HepG2 (cell line): ENCODE measurements around the gene ENTPD2. TPM values are rescaled to one million over a fixed set of nuclear protein-coding genes. Genes with fewer than 3 reads are reported as not detected.

Experiments
- ATAC-seq: fragments of 200-7000 bp; cut with Tn5 transposase; 3 replicates; pipeline ENCODE4 v1.9.1; 2020; ENCODE audit warnings: mild to moderate bottlenecking, moderate library complexity
- BruUV-seq: library from RNA; stranded (reverse); fragments of 400-500 nt; replicated peaks from 2 replicates; lab custom pipeline; 2021; lab: Mats Ljungman, UMichigan
- CTCF ChIA-PET: fragments of 300-600 bp; formaldehyde crosslinking; extraction: SDS; loops from one replicate; lab custom pipeline; 2021; ENCODE audit warnings: low total read pairs, inconsistent platforms, low intra/inter-chr PET ratio; lab: Yijun Ruan, JAX
- POLR2A ChIA-PET: fragments of 350-600 bp; sonication (Branson Sonifier 250); formaldehyde crosslinking; loops from one replicate; lab custom pipeline; 2020; ENCODE audit warnings: antibody characterized with exemption, inconsistent platforms; lab: Yijun Ruan, JAX
- DNase-seq: peaks from one replicate; pipeline ENCODE4 v3.0.0-alpha.2; 2015; ENCODE audit warnings: low spot score
- FAIRE-seq: peaks from 3 replicates; lab custom pipeline; 2011; peaks lifted over from hg19 to GRCh38; lab: Jason Lieb, UNC
- H2AFZ ChIP-seq: one replicate; pipeline ENCODE4 v1.6.1; 2011; ENCODE audit warnings: low read length, inconsistent platforms
- H3K27ac ChIP-seq: fragments of 300-600 bp; 3 replicates; pipeline ENCODE4 v1.8.0; 2011; ENCODE audit warnings: mixed run types, mild to moderate bottlenecking, mixed read lengths, low read length, inconsistent platforms; ENCODE audit not compliant: insufficient read depth; ENCODE audit errors: extremely low read length
- H3K27me3 ChIP-seq, 2 experiments: fragments of 200-600 bp in 1 of 2; 2 replicates in 1 of 2; 3 replicates in 1 of 2; pipeline versions ENCODE4 v1.6.0 to v1.8.0; 2011; ENCODE audit warnings: low read length in 2 of 2, mild to moderate bottlenecking in 2 of 2, moderate library complexity in 2 of 2, inconsistent platforms in 1 of 2; ENCODE audit not compliant: insufficient read depth in 2 of 2, control insufficient read depth in 1 of 2
- H3K36me3 ChIP-seq, 2 experiments: fragments of 200-600 bp in 1 of 2; replicated peaks in 1 of 2; 2 replicates in 1 of 2; 3 replicates in 1 of 2; pipeline versions ENCODE4 v1.5.1 to v1.8.0; 2011; ENCODE audit warnings: low read length in 2 of 2, inconsistent platforms in 1 of 2; ENCODE audit not compliant: insufficient read depth in 2 of 2, control insufficient read depth in 1 of 2
- H3K4me1 ChIP-seq: 2 replicates; pipeline ENCODE4 v1.5.1; 2012; ENCODE audit warnings: low read length, inconsistent platforms; ENCODE audit not compliant: insufficient read depth
- H3K4me2 ChIP-seq: 2 replicates; pipeline ENCODE4 v1.6.0; 2011; ENCODE audit warnings: low read depth, low read length, inconsistent platforms
- H3K4me3 ChIP-seq, 3 experiments: fragments of 200-600 bp in 1 of 3; sonication (generic), shearing (Covaris generic) in 1 of 3; replicated peaks in 1 of 3; 2 replicates each; pipeline ENCODE4 v1.5.1; 2011 to 2016; ENCODE audit warnings: low read length in 3 of 3, inconsistent platforms in 2 of 3, low read depth in 2 of 3, mild to moderate bottlenecking in 2 of 3, control low read depth in 1 of 3, mixed read lengths in 1 of 3; ENCODE audit not compliant: insufficient read depth in 1 of 3
- H3K79me2 ChIP-seq: one replicate; pipeline ENCODE4 v1.6.1; 2011; ENCODE audit warnings: low read length, inconsistent platforms; ENCODE audit not compliant: insufficient read depth
- H3K9ac ChIP-seq: 2 replicates; pipeline ENCODE4 v1.6.0; 2011; ENCODE audit warnings: mild to moderate bottlenecking, low read depth, low read length, inconsistent platforms; ENCODE audit not compliant: insufficient read depth
- H3K9me3 ChIP-seq: 2 replicates; pipeline ENCODE4 v1.5.1; 2012; ENCODE audit warnings: mild to moderate bottlenecking, low read length
- H4K20me1 ChIP-seq: 2 replicates; pipeline ENCODE4 v1.6.0; 2011; ENCODE audit warnings: inconsistent platforms, mild to moderate bottlenecking, low read length, moderate library complexity; ENCODE audit not compliant: insufficient read depth
- JDP2 ChIP-seq: sonication (generic); formaldehyde crosslinking; IDR thresholded peaks from 2 replicates; pipeline ENCODE4 v1.8.1; 2022; ENCODE audit warnings: missing genetic modification reagents, borderline replicate concordance
- MAX ChIP-seq: IDR thresholded peaks from 2 replicates; pipeline ENCODE4 v1.6.1; 2012; ENCODE audit warnings: inconsistent platforms
- MZF1 ChIP-seq: sonication (generic); formaldehyde crosslinking; IDR thresholded peaks from 2 replicates; pipeline ENCODE4 v1.8.1; 2023; ENCODE audit warnings: mild to moderate bottlenecking, missing genetic modification reagents, borderline replicate concordance
- NFAT5 ChIP-seq: sonication (generic); formaldehyde crosslinking; IDR thresholded peaks from 2 replicates; pipeline ENCODE4 v1.4.0; 2020; ENCODE audit warnings: missing genetic modification reagents
- RAD51 ChIP-seq: fragments of 450-650 bp; IDR thresholded peaks from 2 replicates; pipeline ENCODE4 v1.6.1; 2016; ENCODE audit warnings: borderline replicate concordance
- ZNF253 ChIP-seq: sonication (generic); formaldehyde crosslinking; IDR thresholded peaks from 2 replicates; pipeline ENCODE4 v1.8.0; 2022; ENCODE audit warnings: mild to moderate bottlenecking, missing genetic modification reagents, borderline replicate concordance
- ZNF891 ChIP-seq: sonication (generic); formaldehyde crosslinking; IDR thresholded peaks from 2 replicates; pipeline ENCODE4 v1.5.0; 2020; ENCODE audit warnings: mild to moderate bottlenecking, missing genetic modification reagents
- WGBS: methylation state at CpG from one replicate; pipeline ENCODE4 v1.1.6; 2017; ENCODE audit warnings: low lambda C conversion rate; 5-methylcytosine and 5-hydroxymethylcytosine counted together
- in situ Hi-C: cut with HindIII; loops from 2 replicates; pipeline ENCODE4 v1.10.0; 2017; ENCODE audit warnings: low pct_unique_long_range_greater_than_20kb; ENCODE audit not compliant: extremely low pct_ligation_motif_present
- intact Hi-C: fragments of 100-400 bp; cut with micrococcal nuclease; formaldehyde crosslinking; loops from one replicate; pipeline ENCODE4 v1.10.0; 2022; ENCODE audit not compliant: unreplicated experiment
- polyA plus RNA-seq, 8 experiments: library from polyadenylated mRNA; depleted of rRNA in 3 of 8; stranded (reverse) in 7 of 8; unstranded in 1 of 8; fragments of >200 nt; fragmentation: Illumina TruSeq in 4 of 8; extraction: Trizol in 4 of 8; gene quantifications; 2 replicates each; pipeline versions ENCODE4 v1.2.1 to v1.2.3, GENCODE V29; 2011 to 2016; ENCODE audit warnings: low read depth in 4 of 8, missing spikeins in 1 of 8, mixed read lengths in 1 of 8; ENCODE audit not compliant: insufficient read depth in 1 of 8
- total RNA-seq, 5 experiments: library from RNA; depleted of rRNA; stranded (reverse); fragments of >200 nt; fragmentation: Illumina TruSeq; extraction: Trizol; gene quantifications; 2 replicates each; pipeline ENCODE4 v1.2.3, GENCODE V29; 2016; ENCODE audit warnings: low read depth in 1 of 5
- TF ChIP-seq, protein P1 (sequence below): sonication (generic); formaldehyde crosslinking; IDR thresholded peaks from 2 replicates; pipeline ENCODE4 v1.4.0; 2020; ENCODE audit warnings: missing genetic modification reagents, borderline replicate concordance
- TF ChIP-seq, protein P2 (sequence below): sonication (generic); formaldehyde crosslinking; IDR thresholded peaks from 2 replicates; pipeline ENCODE4 v1.8.1; 2023; ENCODE audit warnings: mild to moderate bottlenecking, missing genetic modification reagents, borderline replicate concordance

ENTPD2 gene
- total and polyA plus RNA-seq, 2 of the 13 experiments (the other 11 are each of a cell fraction or from before 2014, with no cell fraction given) = 0.95 to 3.2 TPM

DNA sequence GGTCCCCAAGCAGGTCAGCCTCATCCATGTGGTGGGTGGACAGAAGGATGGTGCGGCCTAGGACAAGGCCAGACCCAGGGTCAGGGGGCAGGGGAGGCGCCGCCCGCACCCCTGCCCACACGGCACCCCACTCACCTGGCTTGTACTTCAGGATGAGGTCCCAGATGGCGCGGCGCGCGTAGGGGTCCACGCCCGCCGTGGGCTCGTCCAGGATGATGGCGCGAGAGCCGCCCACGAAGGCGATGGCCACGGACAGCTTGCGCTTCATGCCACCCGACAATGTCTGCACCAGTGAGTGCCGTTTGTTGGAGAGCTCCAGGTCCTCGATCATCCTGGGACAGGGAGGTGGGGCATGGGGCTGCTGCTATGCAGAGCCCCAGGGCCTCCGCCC is 38.3 kb downstream of the ENTPD2 start:
- no TSS peak for BruUV-seq
- intact Hi-C loops = no loop called here
- Histone ChIP-seq H4K20me1 (no peaks in the 10 kb centered on the region), H3K36me3 (peaks cover 1 to 2% of the 10 kb centered on the region in 2 experiments; a peak in 1 of 5 replicates), H3K79me2 (no peaks in the 10 kb centered on the region), H2AFZ (no peak overlapping the region), H3K27me3 (no peaks in the 10 kb centered on the region), H3K4me1 (no peaks in the 10 kb centered on the region), H3K4me2 (no peak overlapping the region), H3K27ac (no peak overlapping the region), H3K4me3 (no peak overlapping the region), H3K9me3 (no peaks in the 10 kb centered on the region), H3K9ac (no peak overlapping the region)
- FAIRE-seq (no peak), ATAC-seq (no peak), DNase-seq (no peak)
- ChIA-PET POLR2A (no interaction called here), CTCF (no interaction called here)
- in situ Hi-C loops = no loop called here
- TF ChIP-seq JDP2 (CRISPR knock-in tag) (no peak), MZF1 (CRISPR knock-in tag) (no peak), RAD51 (no peak), ZNF891 (CRISPR knock-in tag) (no peak), ZNF253 (CRISPR knock-in tag) (no peak), NFAT5 (CRISPR knock-in tag) (no peak), MAX (no peak)
- TF ChIP-seq, protein P1, sequence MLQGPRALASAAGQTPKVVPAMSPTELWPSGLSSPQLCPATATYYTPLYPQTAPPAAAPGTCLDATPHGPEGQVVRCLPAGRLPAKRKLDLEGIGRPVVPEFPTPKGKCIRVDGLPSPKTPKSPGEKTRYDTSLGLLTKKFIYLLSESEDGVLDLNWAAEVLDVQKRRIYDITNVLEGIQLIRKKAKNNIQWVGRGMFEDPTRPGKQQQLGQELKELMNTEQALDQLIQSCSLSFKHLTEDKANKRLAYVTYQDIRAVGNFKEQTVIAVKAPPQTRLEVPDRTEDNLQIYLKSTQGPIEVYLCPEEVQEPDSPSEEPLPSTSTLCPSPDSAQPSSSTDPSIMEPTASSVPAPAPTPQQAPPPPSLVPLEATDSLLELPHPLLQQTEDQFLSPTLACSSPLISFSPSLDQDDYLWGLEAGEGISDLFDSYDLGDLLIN = no peak
- TF ChIP-seq, protein P2, sequence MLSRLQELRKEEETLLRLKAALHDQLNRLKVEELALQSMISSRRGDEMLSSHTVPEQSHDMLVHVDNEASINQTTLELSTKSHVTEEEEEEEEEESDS = no peak
- 96% methylated on average over 12 of the region's 25 CpGs for WGBS
